CD4-positive, alpha-beta memory T cell (primary cell): ENCODE results near the gene FAXDC2. TPM values are rescaled to one million over a fixed set of nuclear protein-coding genes. Genes with fewer than 3 reads are reported as not detected.

ENCODE experiments used
- CTCF ChIA-PET: fragments of 350-600 bp; sonication (Branson Sonifier 250); formaldehyde crosslinking; loops from one replicate; lab custom pipeline; 2021; ENCODE audit warnings: inconsistent platforms; ENCODE audit not compliant: partially characterized antibody; lab: Charles Lee
- POLR2A ChIA-PET: fragments of 350-600 bp; sonication (Branson Sonifier 250); formaldehyde crosslinking; loops from one replicate; lab custom pipeline; 2021; ENCODE audit not compliant: partially characterized antibody; lab: Charles Lee
- DNase-seq, 5 donors: peaks; one replicate each; pipeline versions ENCODE4 v3.0.0 to v3.0.0-alpha.2; 2020 to 2022; ENCODE audit warnings: mixed read lengths in 1 of 5
- H3K27ac ChIP-seq: one replicate; pipeline ENCODE4 v1.7.0; 2013; ENCODE audit warnings: low read depth, low read length
- H3K27me3 ChIP-seq: 2 replicates; pipeline ENCODE4 v1.7.0; 2013; ENCODE audit warnings: mild to moderate bottlenecking, low read length, moderate library complexity; ENCODE audit not compliant: insufficient read depth
- H3K36me3 ChIP-seq: 2 replicates; pipeline ENCODE4 v1.7.0; 2013; ENCODE audit warnings: mild to moderate bottlenecking, low read length, moderate library complexity; ENCODE audit not compliant: insufficient read depth
- H3K4me1 ChIP-seq: 2 replicates; pipeline ENCODE4 v1.7.0; 2013; ENCODE audit warnings: mild to moderate bottlenecking, low read length, moderate library complexity; ENCODE audit not compliant: insufficient read depth
- H3K4me3 ChIP-seq, 2 donors: one replicate each; pipeline ENCODE4 v1.7.0; 2013; ENCODE audit warnings: low read length in 2 of 2, mild to moderate bottlenecking in 1 of 2
- H3K9me3 ChIP-seq, 2 donors: one replicate each; pipeline ENCODE4 v1.7.0; 2013; ENCODE audit warnings: low read length in 2 of 2, control low read depth in 1 of 2; ENCODE audit not compliant: control insufficient read depth in 1 of 2
- H3K27ac Mint-ChIP-seq, 7 donors: one replicate each; pipeline ENCODE4 v1.8.0; 2020 to 2021; ENCODE audit warnings: mixed read lengths in 7 of 7, mild to moderate bottlenecking in 6 of 7, inconsistent platforms in 3 of 7, moderate library complexity in 3 of 7
- H3K27me3 Mint-ChIP-seq, 2 donors: one replicate each; pipeline ENCODE4 v1.8.0; 2020 to 2021; ENCODE audit warnings: mixed read lengths in 2 of 2
- H3K36me3 Mint-ChIP-seq, 2 donors: one replicate each; pipeline ENCODE4 v1.8.0; 2020 to 2021; ENCODE audit warnings: mixed read lengths in 2 of 2, inconsistent platforms in 1 of 2, mild to moderate bottlenecking in 1 of 2
- H3K4me1 Mint-ChIP-seq, 4 donors: one replicate each; pipeline ENCODE4 v1.8.0; 2020 to 2021; ENCODE audit warnings: mixed read lengths in 4 of 4, mild to moderate bottlenecking in 1 of 4
- H3K4me3 Mint-ChIP-seq, 8 donors: one replicate each; pipeline ENCODE4 v1.8.0; 2020 to 2021; ENCODE audit warnings: mixed read lengths in 8 of 8, mild to moderate bottlenecking in 7 of 8, moderate library complexity in 6 of 8, inconsistent platforms in 3 of 8
- H3K9me3 Mint-ChIP-seq, 8 donors: one replicate each; pipeline ENCODE4 v1.8.0; 2020 to 2021; ENCODE audit warnings: mixed read lengths in 8 of 8, mild to moderate bottlenecking in 5 of 8, inconsistent platforms in 3 of 8, moderate library complexity in 1 of 8
- intact Hi-C: fragments of 100-400 bp; cut with micrococcal nuclease; formaldehyde crosslinking; loops from one replicate; pipeline ENCODE4 v1.15.1; 2023
- polyA plus RNA-seq, 2 donors: library from polyadenylated mRNA; unstranded; fragments of 300-500 nt; fragmentation: Illumina TruSeq; gene quantifications; one replicate each; pipeline ENCODE4 v1.2.3, GENCODE V29; 2021
- total RNA-seq, 2 experiments: library from RNA; stranded (reverse); gene quantifications; one replicate each; pipeline ENCODE4 v1.2.3, GENCODE V29; 2021

The FAXDC2 gene
- total and polyA plus RNA-seq, 4 experiments from 2014 or later: 0.47 to 1.7 TPM; not detected in 2

DNA sequence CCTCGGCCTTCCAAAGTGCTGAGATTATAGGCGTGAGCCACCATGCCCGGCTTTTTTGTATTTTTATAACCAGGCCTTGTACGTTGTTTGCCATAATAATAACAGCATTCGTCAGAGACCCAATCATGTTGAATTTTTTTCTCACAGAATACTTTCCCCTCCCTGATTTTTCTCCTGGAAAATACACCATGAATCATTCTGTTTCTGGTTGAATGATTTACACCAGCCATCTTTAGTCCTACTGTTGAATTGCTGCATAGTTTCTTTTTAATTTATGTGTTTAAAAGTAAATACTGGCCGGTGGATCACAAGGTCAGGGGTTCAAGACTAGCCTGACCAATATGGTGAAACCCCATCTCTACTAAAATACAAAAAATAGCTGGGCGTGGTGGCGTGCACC is 11.5 kb upstream of the FAXDC2 start:
- peaks cover 35 to 70% (median 49%) of the 10 kb centered on the region in 4 donors for H3K4me1 Mint-ChIP-seq
- Histone ChIP-seq H3K4me3 (no peak overlapping the region), H3K36me3 (peaks cover 24% of the 10 kb centered on the region), H3K27me3 (no peaks in the 10 kb centered on the region), H3K4me1 (peaks cover 42% of the 10 kb centered on the region), H3K9me3 (no peaks in the 10 kb centered on the region), H3K27ac (no peak overlapping the region)
- H3K27me3 Mint-ChIP-seq: no peaks in the 10 kb centered on the region
- intact Hi-C loops: no loop called here
- POLR2A ChIA-PET: no interaction called here
- peak overlapping the region in 6 of 8 donors; percentile 38 to 91 (median 60) for H3K4me3 Mint-ChIP-seq
- no peak for DNase-seq
- peaks cover 34 to 59% of the 10 kb centered on the region in 2 donors for H3K36me3 Mint-ChIP-seq
- H3K9me3 Mint-ChIP-seq: no peaks in the 10 kb centered on the region
- peak overlapping the region in 5 of 7 donors; percentile 72 to 98 (median 83) for H3K27ac Mint-ChIP-seq
- CTCF ChIA-PET: no interaction called here

DNA sequence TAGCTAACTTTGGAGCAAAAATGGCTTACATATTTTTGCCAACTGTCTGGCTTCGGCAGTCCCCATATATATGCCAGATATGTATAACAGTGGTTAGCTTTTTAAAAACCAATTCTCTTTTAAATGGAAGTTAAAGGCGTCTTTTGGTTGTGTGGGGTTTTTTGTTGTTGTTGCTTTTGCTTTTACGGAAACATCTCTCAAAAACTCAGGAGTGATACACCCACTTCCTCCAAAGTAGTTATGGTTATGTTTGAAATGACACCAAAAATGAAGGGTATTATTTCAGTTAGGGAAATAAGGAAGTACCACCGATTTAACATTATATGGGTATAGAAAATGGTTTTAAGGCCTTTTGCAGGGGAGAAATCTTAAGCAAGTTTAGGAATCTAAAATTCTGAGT is 10.4 kb upstream of the FAXDC2 start:
- ChIA-PET CTCF (interaction anchor here (0.9 to 2.0 kb wide), 2 partner anchors 8 to 26 kb away, joined by 3 to 11 read pairs; no protein-coding TSS in a partner anchor), POLR2A (interaction anchor here (1.5 to 2.0 kb wide), 4 partner anchors 31 to 107 kb away, joined by 5 to 13 read pairs (median 6); partner anchors contain the start of gene GEMIN5)
- H3K27ac ChIP-seq: peak overlapping the region; percentile 94
- Mint-ChIP-seq H3K27me3 (no peaks in the 10 kb centered on the region), H3K4me3 (peak overlapping the region; percentile 89 to 97 (median 91)), H3K27ac (peak overlapping the region; percentile 83 to 99 (median 93)), H3K4me1 (peaks cover 34 to 70% (median 48%) of the 10 kb centered on the region in 4 donors), H3K36me3 (peaks cover 28 to 50% of the 10 kb centered on the region in 2 donors), H3K9me3 (no peaks in the 10 kb centered on the region)
- no peaks in the 10 kb centered on the region for H3K27me3 ChIP-seq
- peaks cover 44% of the 10 kb centered on the region for H3K4me1 ChIP-seq
- H3K9me3 ChIP-seq: no peaks in the 10 kb centered on the region
- H3K4me3 ChIP-seq: peak overlapping the region in 1 of 2 donors; percentile 78
- H3K36me3 ChIP-seq: peaks cover 12% of the 10 kb centered on the region
- DNase-seq: no peak
- intact Hi-C loops: no loop called here

GRCh38 chr5:154860123-154860522 is 9.7 kb upstream of the FAXDC2 start:
- Histone ChIP-seq H3K27me3 (no peaks in the 10 kb centered on the region), H3K9me3 (no peaks in the 10 kb centered on the region), H3K36me3 (peaks cover 6% of the 10 kb centered on the region), H3K4me1 (peaks cover 44% of the 10 kb centered on the region), H3K27ac (peak overlapping the region; percentile 94), H3K4me3 (peak overlapping the region; percentile 78 to 88)
- H3K4me1 Mint-ChIP-seq: peaks cover 32 to 63% (median 44%) of the 10 kb centered on the region in 4 donors
- H3K4me3 Mint-ChIP-seq: peak overlapping the region; percentile 89 to 97 (median 91)
- intact Hi-C loops: no loop called here
- peak overlapping the region; percentile 93 to 99 (median 98) for H3K27ac Mint-ChIP-seq
- no peaks in the 10 kb centered on the region for H3K27me3 Mint-ChIP-seq
- H3K36me3 Mint-ChIP-seq: peaks cover 21 to 44% of the 10 kb centered on the region in 2 donors
- DNase-seq: no peak
- H3K9me3 Mint-ChIP-seq: no peaks in the 10 kb centered on the region
- CTCF ChIA-PET: interaction anchor here (0.9 to 2.0 kb wide), 3 partner anchors 9 to 77 kb away, joined by 3 to 11 read pairs (median 3); partner anchors contain the start of gene GEMIN5
- POLR2A ChIA-PET: interaction anchor here (0.7 to 2.0 kb wide), 6 partner anchors 31 to 106 kb away, joined by 3 to 13 read pairs (median 6); partner anchors contain the start of genes GEMIN5 and MRPL22

DNA sequence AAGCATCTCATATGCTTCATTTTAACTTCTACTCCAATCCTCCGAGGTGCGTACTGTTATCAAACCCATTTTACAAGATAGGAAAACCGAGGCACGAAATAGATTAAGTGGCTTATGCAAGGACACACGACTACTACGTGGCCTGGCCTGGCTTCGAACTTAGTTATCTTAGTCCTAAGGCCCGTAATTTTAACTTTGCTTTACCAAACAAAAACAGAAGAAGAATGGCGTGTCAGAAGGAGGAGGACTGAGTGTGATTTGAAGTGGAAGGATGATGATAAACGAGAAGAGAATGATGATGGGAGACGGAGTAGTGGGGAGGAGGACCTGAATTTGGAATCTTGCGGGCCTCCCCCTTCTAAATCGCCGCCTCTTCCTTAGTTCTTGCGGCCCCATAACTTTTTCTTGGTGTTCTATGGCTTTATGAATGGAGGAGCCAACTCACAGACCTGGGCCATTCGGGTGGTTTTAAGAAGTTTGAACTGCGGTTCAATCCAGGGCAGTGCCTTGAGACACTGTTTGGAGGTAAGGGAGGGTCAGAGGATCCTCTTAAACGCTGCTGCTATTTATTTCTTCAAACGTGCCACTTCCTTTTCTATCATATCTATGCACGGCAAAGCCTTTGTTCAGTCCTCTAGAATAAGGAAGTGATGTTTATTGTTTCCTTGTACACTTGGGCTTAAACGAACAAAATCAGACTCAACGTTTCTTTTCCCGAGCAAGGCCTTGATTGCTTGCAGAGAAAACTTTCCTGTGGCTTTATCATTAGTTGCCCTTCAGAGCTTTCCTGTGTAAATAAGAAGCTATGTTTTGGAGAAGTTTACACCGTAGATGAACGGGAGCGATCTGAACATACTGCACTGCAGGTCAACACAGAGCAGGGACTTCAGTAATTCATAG is 8.8 kb upstream of the FAXDC2 start:
- Histone ChIP-seq H3K9me3 (no peaks in the 10 kb centered on the region), H3K4me1 (peaks cover 44% of the 10 kb centered on the region), H3K4me3 (peak overlapping the region; percentile 78 to 88), H3K27me3 (no peaks in the 10 kb centered on the region), H3K27ac (peak overlapping the region; percentile 94), H3K36me3 (no peaks in the 10 kb centered on the region)
- Mint-ChIP-seq H3K4me3 (peak overlapping the region; percentile 89 to 97 (median 91)), H3K9me3 (no peaks in the 10 kb centered on the region), H3K36me3 (peaks cover 17 to 37% of the 10 kb centered on the region in 2 donors), H3K27me3 (no peaks in the 10 kb centered on the region), H3K4me1 (peaks cover 32 to 57% (median 40%) of the 10 kb centered on the region in 4 donors), H3K27ac (peak overlapping the region; percentile 93 to 99 (median 98))
- intact Hi-C loops: loop anchor here (1.0 to 5.0 kb wide), 7 partner anchors 29 to 414 kb away; partner anchors contain the start of genes LARP1, MRPL22 and SAP30L
- DNase-seq: peak; percentile 24 to 51 (median 41)
- ChIA-PET POLR2A (interaction anchor here (0.6 to 2.9 kb wide), 17 partner anchors 8 to 820 kb away, joined by 3 to 30 read pairs (median 5); partner anchors contain the start of genes FAM114A2, GEMIN5, LARP1 and MFAP3), CTCF (interaction anchor here (1.0 to 2.0 kb wide), 2 partner anchors 10 to 78 kb away, joined by 3 to 11 read pairs; partner anchors contain the start of gene GEMIN5)

GRCh38 chr5:154858297-154858971 is 8.0 kb upstream of the FAXDC2 start, which contains the start of gene CNOT8:
Gene CNOT8 (plus strand): TSS chr5:154858627. CDS start chr5:154863279, 4,652 bp downstream.
- CTCF ChIA-PET: no interaction called here
- H3K4me3 Mint-ChIP-seq: peak within 1 kb of the TSS; percentile 89 to 97 (median 91)

More at GRCh38 chr5:154858297-154858971, 8.0 kb upstream of the FAXDC2 start, which contains the start of gene CNOT8:
- Mint-ChIP-seq H3K4me1 (peaks cover 30 to 56% (median 39%) of the 10 kb centered on the region in 4 donors), H3K36me3 (peaks cover 13 to 30% of the 10 kb centered on the region in 2 donors), H3K9me3 (no peaks in the 10 kb centered on the region), H3K27me3 (no peaks in the 10 kb centered on the region), H3K27ac (peak within 1 kb of the TSS; percentile 93 to 99 (median 98))
- Histone ChIP-seq H3K4me3 (peak within 1 kb of the TSS; percentile 78 to 88), H3K27ac (peak within 1 kb of the TSS; percentile 94), H3K36me3 (no peaks in the 10 kb centered on the region), H3K9me3 (no peaks in the 10 kb centered on the region), H3K27me3 (no peaks in the 10 kb centered on the region), H3K4me1 (peaks cover 44% of the 10 kb centered on the region)
- peak; percentile 98 to 99 (median 98) for DNase-seq
- POLR2A ChIA-PET: interaction anchor here (0.6 to 2.9 kb wide), 13 partner anchors 9 to 820 kb away, joined by 3 to 30 read pairs (median 4); partner anchors contain the start of genes FAM114A2, LARP1, MFAP3 and MRPL22
- intact Hi-C loops: loop anchor here (1.0 to 5.0 kb wide), 6 partner anchors 46 to 413 kb away; partner anchors contain the start of genes LARP1, MRPL22 and SAP30L
